ENCODE results near the gene TDRD6.

TDRD6 gene

DNA sequence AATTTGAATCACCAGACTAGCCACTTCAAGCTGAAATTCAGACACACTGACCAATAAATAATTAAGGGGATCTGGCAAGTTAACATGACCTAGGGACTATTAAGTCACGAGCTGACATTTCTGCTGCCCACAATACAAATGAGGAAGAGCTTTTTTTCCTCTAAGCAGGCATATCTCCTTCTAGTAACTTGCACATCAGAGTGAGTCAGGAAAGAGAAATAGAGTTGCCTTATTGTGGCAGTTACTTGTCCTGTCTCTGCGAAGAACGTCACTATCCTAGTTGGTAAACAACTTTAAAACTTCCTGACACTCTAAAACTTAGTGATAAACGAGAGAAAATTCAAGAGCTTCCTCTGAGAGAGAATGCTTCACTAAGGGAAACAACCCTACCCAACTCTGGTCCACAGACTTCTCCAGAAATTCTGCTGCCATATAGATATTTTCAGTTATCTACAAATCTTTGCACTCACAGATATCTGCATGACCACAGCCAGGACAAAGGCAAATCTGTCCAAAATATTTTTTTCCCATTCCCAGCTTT lies 43.3 kb downstream of the TDRD6 start:
- TF ChIP-seq, protein P1, sequence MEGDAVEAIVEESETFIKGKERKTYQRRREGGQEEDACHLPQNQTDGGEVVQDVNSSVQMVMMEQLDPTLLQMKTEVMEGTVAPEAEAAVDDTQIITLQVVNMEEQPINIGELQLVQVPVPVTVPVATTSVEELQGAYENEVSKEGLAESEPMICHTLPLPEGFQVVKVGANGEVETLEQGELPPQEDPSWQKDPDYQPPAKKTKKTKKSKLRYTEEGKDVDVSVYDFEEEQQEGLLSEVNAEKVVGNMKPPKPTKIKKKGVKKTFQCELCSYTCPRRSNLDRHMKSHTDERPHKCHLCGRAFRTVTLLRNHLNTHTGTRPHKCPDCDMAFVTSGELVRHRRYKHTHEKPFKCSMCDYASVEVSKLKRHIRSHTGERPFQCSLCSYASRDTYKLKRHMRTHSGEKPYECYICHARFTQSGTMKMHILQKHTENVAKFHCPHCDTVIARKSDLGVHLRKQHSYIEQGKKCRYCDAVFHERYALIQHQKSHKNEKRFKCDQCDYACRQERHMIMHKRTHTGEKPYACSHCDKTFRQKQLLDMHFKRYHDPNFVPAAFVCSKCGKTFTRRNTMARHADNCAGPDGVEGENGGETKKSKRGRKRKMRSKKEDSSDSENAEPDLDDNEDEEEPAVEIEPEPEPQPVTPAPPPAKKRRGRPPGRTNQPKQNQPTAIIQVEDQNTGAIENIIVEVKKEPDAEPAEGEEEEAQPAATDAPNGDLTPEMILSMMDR (IDR thresholded peaks at IDR 0.05; ENCODE audit: low read depth, low read length) = no peak
- no peak for DNase-seq (ENCODE audit: extremely low read depth, low read depth)

DNA sequence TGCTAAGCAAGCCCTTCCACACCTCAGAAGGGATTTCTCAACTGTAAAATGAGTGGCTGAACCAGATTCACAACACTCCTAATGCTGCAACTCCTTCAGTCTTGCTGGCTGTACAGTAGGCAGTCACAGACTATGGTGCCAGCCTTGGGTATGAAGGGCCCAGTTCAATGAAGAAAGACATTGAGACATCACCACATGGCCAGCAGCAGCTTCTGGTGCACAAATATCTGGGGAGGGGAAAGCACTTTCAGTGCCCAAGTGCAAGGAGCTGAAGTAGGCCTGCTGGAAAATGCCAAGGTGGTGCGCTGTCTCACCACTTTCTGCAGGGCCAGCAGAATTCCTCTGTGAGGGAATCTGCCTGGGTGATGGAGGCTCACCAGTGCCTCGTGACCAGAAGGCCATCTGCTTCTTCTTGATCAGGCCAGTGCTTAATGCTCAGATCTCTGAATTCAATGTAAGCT lies 45.7 kb downstream of the TDRD6 start:
- DNase-seq (ENCODE audit: extremely low read depth, low read depth) = no peak
- TF ChIP-seq, protein P1 (IDR thresholded peaks at IDR 0.05; ENCODE audit: low read depth, low read length) = no peak

DNA sequence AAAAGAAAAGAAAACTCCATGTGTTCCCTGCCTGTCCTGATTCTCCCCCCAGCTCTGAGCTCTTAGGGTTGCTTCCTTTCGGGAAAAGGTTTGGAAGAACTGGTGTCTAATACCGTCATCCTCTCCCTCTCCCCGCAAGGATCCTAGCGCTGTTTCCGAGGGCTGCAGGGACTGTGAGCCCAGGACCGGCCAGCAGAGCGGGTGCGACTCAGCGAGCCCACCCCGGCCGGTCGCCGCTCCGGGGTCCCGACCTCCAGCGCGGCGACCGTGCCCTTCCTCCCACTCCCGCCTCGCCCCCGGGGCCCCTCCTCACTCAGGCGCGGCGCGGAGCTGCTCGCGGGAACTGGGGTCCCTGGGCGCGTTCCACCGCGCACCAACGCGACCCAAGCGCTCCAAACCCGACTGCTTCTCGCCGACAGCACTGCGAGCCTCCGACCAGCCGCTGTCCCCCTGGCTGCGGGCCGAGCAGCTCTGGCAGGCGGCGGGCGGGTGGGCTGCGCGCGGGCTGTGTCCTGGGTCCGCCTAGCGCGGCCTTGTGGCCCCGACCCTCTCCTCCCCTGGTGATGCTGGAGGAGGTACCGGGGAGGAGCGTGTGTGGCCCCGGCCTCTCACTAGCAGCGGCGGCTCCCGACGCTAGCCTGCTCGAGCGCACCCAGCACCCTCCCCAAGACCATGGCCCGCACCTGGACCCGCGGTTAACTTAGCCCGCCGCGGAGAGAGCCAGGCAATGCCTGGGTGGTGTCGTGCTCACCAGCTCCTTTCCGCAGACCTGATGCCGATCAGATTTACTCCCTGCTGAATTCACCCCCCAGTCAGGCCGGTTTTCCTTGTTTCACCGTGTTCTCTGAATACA lies 47.4 kb downstream of the TDRD6 start, which contains the start of gene PLA2G7:
PLA2G7 (minus strand) TSS at position 509 of the 853 bp plus-strand sequence. CDS start 12,484 bp downstream, outside the sequence.
- TF ChIP-seq, protein P1 (IDR thresholded peaks at IDR 0.05; ENCODE audit: low read depth, low read length) = no peak
- DNase-seq (ENCODE audit: extremely low read depth, low read depth) = no peak

DNA sequence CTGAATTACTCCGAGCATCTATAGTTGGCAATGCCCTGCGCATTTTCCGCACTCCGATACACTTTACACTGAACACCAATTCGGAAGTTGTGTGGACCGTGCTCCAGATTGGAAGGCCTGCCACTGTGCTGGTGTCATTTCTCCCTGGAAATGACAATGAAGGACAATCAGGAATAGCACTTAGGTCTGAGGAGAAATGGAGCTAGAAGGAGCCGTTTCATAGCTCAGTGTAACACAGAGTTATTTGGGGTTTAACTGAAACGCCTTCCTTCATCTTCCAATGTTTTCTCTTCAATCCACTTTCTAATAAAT lies 48.0 kb downstream of the TDRD6 start:
- TF ChIP-seq, protein P1 (IDR thresholded peaks at IDR 0.05; ENCODE audit: low read depth, low read length) = no peak
- no peak for DNase-seq (ENCODE audit: extremely low read depth, low read depth)

DNA sequence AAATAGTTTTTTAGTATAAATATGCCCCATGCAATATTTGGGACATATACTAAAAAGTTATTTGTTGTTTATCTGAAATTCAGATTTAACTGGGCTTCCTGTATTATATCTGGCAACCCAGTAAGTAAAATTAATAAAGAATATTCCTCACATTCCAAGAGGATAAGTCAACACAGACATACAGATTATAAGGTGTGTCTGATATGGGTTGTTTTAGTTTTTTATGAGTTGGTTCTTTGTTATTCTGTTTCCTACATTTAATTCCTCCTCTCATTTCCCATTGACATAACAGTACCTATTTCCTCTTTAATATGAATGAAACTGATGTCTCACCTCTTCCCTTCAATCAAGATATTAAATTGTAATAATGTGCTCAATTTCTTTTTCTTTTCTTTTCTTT lies 49.2 kb downstream of the TDRD6 start:
- DNase-seq (ENCODE audit: extremely low read depth, low read depth) = no peak
- TF ChIP-seq, protein P1 (IDR thresholded peaks at IDR 0.05; ENCODE audit: low read depth, low read length) = no peak

DNA sequence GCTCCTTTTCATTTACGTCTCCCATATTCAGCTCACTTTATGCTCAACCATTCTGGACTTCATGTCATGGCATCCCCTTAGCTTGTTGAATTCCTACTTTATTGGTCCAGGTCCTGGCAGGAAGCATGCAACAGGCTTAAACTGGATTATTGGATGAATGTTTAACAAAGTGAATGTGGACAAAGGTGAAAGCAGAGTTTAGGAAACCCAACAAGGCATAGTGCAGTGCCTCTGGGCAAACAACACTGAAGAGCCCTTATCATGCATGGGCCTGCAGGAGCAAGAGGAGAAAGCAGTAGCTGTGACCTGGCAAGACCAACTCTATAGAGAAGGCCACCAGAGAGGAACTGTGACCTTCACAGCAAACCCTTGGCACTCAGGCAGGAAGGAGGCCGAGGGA lies 53.8 kb downstream of the TDRD6 start:
- TF ChIP-seq, protein P1 (IDR thresholded peaks at IDR 0.05; ENCODE audit: low read depth, low read length) = no peak
- DNase-seq (ENCODE audit: extremely low read depth, low read depth) = no peak

DNA sequence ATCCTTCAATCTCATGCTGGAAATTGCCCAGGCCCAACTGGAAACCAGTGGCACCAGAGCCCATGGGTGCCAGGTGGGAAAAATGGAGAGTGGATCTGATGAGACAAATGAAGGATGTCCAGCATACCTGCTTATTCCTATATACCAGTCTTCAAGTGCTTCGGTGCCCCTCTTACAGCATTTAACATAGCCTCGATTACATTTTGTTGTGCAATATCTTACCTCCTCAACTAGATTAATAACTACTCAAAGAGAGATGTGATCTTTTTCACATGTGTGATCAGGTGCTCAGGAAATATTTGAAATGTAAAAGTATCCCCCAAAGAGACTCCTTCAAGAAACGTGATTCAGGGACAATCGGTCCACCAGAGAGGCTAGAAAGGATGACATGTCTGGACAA lies 54.2 kb downstream of the TDRD6 start:
- TF ChIP-seq, protein P1 (IDR thresholded peaks at IDR 0.05; ENCODE audit: low read depth, low read length) = no peak

More for the DNA sequence above, 54.2 kb downstream of the TDRD6 start:
- DNase-seq (ENCODE audit: extremely low read depth, low read depth) = no peak

All from AG09319 (cell line).